Brain microvascular endothelial cell (primary cell): ENCODE data around the gene ATG4B.

Source experiments
- DNase-seq: peaks from one replicate; pipeline ENCODE4 v3.0.0-alpha.2; 2020
- H3K27ac ChIP-seq: fragments of 250-450 bp; sonication (Bioruptor Pico); 2 replicates; pipeline ENCODE4 v1.5.1; 2020; ENCODE audit warnings: mild to moderate bottlenecking, moderate library complexity
- H3K27me3 ChIP-seq: fragments of 250-450 bp; sonication (Bioruptor Pico); replicated peaks from 2 replicates; pipeline ENCODE4 v1.5.1; 2020; ENCODE audit warnings: mild to moderate bottlenecking
- H3K36me3 ChIP-seq: fragments of 250-450 bp; sonication (Bioruptor Pico); replicated peaks from 2 replicates; pipeline ENCODE4 v1.5.1; 2020; ENCODE audit warnings: mild to moderate bottlenecking
- H3K4me3 ChIP-seq: 2 replicates; pipeline ENCODE4 v1.5.1; 2011; ENCODE audit warnings: low read depth, mild to moderate bottlenecking, control low read depth, low read length, moderate library complexity
- CTCF ChIP-seq: IDR thresholded peaks from 2 replicates; pipeline ENCODE4 v1.5.1; 2011; ENCODE audit warnings: low read depth, mild to moderate bottlenecking, moderate library complexity, low read length, control low read depth, inconsistent platforms; ENCODE audit errors: missing control alignments
- in situ Hi-C: cut with HindIII; loops from 2 replicates; pipeline ENCODE4 v1.10.0; 2017; ENCODE audit warnings: low sequenced_read_pairs, low pct_ligation_motif_present

The ATG4B gene

DNA sequence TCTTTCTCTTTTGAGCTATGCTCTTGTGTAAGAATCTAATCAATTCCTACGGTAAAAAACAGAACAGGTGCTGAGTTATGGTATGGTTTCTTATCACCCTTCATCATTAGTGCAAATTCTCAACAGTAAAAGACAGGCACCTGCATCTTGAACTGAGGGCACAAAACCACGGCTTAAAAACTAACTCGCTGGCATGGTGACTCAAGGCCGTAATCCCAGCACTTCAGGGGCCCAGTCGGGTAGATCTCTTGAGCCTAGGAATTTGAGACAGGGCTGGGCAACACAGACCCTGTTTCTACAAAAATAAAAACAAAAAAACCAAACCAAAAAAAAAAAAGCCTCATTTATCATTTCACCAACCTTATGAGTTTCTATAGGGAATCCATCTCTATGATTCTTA lies 33.8 kb upstream of the ATG4B start:
- Histone ChIP-seq H3K4me3 (no peak overlapping the region), H3K27ac (no peak overlapping the region), H3K36me3 (peaks cover 21% of the 10 kb centered on the region), H3K27me3 (no peaks in the 10 kb centered on the region)
- DNase-seq, result no peak
- in situ Hi-C loops, result no loop called here
- no peak for TF ChIP-seq CTCF

DNA sequence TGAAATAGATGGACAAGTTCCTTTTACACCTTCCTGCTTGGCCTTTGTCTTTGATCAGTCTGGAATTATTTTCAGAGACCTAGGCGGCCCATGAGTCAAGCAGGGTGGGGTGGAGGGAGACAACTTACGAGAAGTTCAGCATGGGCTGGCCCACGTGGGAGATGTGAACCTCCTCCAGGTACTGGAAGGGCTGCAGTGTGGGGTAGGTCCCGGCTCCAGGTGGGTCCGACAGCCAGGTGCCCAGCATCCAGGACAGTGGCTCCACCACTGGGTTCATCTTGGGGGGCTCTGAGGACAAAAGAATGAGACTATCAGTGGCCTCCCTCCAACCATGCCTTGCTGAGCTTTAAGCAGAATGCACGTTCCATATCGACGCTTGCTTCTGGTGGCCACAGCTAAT lies 31.3 kb upstream of the ATG4B start:
- DNase-seq, result no peak
- no peak for TF ChIP-seq CTCF
- no peak overlapping the region for H3K4me3 ChIP-seq
- H3K27ac ChIP-seq, result no peak overlapping the region
- peaks cover 14% of the 10 kb centered on the region for H3K36me3 ChIP-seq
- no peaks in the 10 kb centered on the region for H3K27me3 ChIP-seq
- in situ Hi-C loops, result no loop called here

DNA sequence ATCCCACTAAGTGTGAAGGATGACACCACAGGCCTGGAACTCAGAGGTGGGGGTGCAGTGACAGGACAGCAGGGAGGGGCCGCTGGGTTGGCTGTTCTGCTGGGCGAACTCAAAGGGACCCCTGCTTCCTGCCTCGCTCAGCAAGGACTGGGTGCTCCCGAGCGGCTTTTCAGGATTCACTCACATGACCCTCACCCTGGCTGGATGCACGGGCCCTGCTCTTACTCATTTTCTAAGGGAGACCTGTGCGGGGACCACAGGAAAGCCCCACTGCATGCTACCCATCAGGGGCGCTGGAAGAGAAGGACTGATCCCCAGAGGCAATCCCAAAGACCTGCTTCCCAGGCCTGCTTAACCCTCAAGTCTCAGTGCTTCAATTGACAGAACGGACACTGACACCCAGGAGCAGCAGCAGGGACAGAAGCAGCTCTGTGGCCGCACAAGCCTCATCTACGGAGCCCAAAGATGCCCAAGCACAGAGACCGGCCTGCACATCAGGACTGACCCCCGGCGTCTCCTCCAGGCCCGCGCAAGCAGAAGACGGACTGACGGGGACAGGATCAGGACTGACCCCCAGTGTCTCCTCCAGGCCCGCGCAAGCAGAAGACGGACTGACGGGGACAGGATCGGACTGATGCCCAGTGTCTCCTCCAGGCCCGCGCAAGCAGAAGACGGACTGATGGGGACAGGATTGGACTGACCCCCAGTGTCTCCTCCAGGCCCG lies 30.2 kb upstream of the ATG4B start:
- no peak overlapping the region for H3K4me3 ChIP-seq
- H3K27me3 ChIP-seq, result no peaks in the 10 kb centered on the region
- in situ Hi-C loops, result no loop called here
- no peak for TF ChIP-seq CTCF
- H3K27ac ChIP-seq, result no peak overlapping the region
- no peak for DNase-seq
- H3K36me3 ChIP-seq, result peaks cover 9% of the 10 kb centered on the region

DNA sequence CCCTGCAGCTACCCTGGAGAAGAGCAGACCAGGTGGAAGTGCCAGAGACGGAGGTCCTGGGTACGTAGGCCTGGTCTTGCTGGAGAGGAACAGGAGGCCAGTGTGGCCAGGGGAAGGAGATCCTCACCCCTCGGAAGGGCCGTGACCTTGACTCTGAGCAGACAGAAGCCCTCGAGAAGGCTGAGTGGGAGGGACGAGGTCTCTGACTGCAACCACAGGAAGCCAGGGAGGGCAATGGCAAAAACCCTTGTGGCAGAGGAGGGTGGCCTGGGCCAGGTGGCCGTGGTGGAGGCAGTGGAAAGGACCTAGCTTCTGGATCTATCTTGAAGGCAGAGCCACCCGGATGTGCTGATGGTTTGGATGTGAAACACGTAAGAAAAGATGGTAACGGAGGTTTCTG lies 28.6 kb upstream of the ATG4B start:
- in situ Hi-C loops, result no loop called here
- Histone ChIP-seq H3K36me3 (peaks cover 7% of the 10 kb centered on the region), H3K4me3 (no peak overlapping the region), H3K27me3 (no peaks in the 10 kb centered on the region), H3K27ac (no peak overlapping the region)
- no peak for DNase-seq
- TF ChIP-seq CTCF, result no peak

- Histone ChIP-seq H3K27me3 (no peaks in the 10 kb centered on the region), H3K36me3 (peaks cover 7% of the 10 kb centered on the region), H3K27ac (peak overlapping the region; percentile 27), H3K4me3 (peak overlapping the region; percentile 57)
- peak; percentile 39 for TF ChIP-seq CTCF
- in situ Hi-C loops, result no loop called here
- peak; percentile 71 for DNase-seq
Observed at GRCh38 chr2:241609859-241610793, 27.4 kb upstream of the ATG4B start.
